HG03064 (cell line): ENCODE data around the gene RGS19.

Experiments used
- ATAC-seq: cut with Tn5 transposase; IDR thresholded peaks from one replicate; pipeline ENCODE4 v1.9.1; 2021; ENCODE audit warnings: low read depth; ENCODE audit not compliant: unreplicated experiment

RGS19 gene

DNA sequence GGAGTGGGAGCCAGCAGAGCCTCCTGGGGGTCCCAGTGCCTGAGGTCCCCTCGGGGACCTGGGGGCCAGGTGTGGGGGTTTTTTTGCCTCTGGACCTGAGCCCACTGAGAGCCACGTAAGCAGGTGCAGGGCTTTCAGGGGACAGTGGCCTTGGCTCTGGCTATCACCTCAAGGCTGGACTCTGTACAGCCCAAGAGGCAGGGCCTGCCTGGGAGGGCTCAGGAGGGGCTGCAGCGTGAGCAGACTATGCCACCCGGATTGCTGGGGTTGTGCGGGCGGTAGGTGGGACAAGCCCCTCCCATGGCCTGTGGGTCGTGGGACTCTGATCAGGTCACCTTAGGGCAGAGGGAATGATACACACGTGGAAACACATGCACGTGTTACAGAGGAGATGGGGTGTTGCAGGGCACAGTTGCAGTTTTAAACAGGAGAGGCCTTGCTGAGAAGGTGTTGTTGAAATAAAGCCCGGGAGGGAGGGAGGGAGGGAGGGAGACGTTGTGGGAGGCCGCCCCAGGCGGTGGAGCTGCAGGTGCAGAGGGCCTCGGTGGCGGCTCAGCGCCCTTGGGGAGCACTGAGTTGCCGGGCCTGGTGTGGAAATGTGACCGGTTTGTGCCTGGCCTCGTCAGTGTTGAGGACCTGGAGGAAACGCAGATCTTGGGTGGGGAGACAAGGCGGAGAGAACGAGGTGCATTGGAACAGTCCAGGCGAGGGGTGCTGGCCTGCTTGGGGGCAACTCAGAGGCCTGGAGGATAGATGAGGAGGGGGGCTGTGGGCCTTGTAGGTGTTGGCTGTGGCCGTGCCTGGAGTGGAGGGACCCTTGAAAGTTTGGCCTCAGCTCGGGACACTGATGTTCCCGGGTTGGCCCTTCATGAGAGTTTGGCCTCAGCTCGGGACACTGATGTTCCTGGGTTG is 14.0 kb downstream of the RGS19 start:
- ATAC-seq: no peak

GRCh38 chr20:64064145-64064698 is 15.1 kb downstream of the RGS19 start:
- ATAC-seq: no peak

GRCh38 chr20:64063389-64064144 is 15.8 kb downstream of the RGS19 start:
- ATAC-seq: peak; percentile 1

DNA sequence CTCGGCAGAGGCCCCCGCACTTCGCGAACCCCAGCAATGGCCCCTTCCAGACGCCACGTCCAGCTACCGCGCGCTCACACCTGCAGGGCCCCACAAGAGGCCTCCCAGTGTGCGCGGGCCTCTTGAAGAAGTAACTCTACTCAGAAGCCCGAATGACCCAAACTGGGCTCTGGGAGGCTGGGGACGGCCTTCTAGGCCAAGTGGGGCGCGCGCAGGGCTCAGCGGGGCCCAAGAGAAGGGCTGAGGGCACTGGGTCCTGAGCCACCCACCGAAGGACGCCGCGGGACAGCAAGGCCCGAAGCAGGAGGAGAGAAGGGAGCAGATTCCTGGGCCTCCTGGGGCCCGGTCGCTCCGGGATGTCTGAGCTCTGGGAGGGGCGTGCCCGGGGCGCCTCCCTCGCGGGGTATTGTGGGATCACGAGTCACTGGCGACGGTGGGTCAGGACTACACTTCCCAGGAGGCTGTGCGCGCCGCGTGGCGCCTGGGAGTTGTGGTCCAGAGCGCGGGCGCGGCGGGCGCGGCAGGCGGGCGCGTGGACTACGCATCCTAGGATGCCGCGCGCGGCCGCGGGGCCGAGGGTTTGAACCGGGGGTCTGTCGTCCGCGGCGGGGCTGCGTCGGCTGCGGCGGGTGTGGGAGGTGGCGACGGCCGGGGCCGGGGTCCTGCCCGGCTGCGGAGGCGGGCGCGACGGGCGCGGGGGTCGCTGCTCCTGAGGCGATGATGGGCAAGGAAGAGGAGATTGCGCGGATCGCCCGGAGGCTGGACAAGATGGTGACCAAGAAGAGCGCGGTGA is 16.5 kb downstream of the RGS19 start, which contains the start of gene TCEA2:
Gene TCEA2 (plus strand): TSS at position 603 of the 793 bp plus-strand sequence. CDS start 115 bp downstream, at position 718.
- ATAC-seq: peak; percentile 68

DNA sequence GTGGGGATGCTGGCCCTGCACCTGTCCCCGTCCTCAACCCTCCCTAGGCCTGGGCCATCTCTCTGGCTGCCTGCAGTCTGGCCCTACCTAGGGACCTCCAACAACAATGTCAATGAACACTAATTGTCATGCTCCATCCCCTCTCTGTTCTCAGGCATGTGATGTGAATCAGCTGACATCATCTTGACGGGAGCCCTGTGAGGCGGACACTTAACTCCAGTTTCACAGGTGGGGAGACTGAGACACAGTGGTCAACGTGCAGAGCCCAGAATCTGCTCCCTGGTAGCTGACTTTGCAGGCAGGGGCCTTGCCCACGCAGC is 17.1 kb downstream of the RGS19 start:
- no peak for ATAC-seq

DNA sequence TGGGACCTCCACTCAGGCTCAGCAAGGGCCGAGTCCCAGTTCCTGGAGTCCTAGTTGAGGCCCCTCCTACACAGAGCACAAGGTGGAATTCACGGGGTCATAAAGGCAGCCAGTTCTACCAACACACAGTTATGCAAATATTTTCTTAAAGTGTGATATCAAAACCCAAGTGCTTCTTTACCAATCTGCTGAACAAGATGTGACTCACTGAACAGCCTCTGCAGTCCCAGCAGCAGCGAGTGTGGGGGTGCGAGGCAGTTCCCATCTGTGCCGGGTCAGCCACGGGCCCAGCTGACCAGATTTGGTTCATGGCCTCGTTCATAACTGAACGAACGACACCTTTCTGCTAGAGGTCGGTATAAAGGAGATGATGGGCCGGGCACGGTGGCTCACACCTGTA is 20.8 kb downstream of the RGS19 start:
- no peak for ATAC-seq

DNA sequence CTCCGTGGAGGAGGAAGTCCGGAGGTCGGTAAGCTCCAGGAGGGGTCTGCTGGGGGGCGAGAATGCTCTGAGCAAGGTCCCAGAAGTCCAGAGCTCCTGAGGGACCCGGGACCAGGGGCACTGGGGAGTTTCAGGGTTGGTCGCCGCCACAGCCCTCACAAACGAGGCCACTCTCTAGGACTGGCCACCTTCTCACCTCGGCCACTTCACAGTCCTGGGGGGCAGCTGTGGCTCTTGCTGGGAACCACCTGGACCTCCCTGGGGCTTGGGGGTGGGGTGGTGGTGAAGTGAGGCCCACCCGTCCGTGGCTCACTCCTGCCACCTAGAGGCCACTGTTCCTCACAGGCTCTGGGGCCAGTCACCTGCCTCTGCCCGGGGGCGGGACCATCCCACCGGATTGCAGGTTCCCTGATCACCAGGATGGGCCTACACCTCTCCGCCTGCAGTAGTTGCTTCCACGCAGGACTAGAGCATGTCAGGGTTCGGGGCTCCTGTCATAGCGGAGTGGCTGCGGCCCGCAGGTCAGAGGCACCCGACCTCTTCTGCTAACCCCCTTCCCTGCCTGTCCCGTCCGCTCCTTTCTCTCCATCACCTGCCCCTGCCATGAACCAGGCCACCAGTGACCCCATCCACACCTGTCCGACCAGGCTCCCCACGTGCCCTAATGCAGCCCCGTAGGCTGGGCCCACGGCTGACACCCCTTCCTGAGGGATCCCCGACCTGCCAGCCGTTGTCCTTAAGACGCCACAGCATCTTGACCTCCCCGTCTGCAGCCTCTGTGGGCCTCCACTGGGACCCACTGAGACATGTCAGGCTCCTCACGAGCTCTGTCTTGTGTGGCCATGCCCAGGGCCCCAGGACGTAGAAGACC is 21.5 kb downstream of the RGS19 start:
- no peak for ATAC-seq

GRCh38 chr20:64056889-64057627 is 22.3 kb downstream of the RGS19 start:
- ATAC-seq: no peak

DNA sequence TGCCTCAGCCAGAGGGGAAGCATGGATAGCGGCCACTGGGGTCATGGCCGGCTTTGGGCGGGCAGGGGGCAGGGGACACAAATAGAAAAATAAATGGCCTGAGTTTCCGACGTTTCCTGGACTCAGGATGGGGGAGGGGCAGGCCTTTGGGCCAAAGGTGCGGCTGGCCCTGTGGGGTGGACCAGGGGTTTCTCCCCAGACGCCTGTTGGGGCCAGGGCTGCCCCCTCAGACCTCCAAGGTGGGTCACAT is 22.8 kb downstream of the RGS19 start:
- no peak for ATAC-seq

DNA sequence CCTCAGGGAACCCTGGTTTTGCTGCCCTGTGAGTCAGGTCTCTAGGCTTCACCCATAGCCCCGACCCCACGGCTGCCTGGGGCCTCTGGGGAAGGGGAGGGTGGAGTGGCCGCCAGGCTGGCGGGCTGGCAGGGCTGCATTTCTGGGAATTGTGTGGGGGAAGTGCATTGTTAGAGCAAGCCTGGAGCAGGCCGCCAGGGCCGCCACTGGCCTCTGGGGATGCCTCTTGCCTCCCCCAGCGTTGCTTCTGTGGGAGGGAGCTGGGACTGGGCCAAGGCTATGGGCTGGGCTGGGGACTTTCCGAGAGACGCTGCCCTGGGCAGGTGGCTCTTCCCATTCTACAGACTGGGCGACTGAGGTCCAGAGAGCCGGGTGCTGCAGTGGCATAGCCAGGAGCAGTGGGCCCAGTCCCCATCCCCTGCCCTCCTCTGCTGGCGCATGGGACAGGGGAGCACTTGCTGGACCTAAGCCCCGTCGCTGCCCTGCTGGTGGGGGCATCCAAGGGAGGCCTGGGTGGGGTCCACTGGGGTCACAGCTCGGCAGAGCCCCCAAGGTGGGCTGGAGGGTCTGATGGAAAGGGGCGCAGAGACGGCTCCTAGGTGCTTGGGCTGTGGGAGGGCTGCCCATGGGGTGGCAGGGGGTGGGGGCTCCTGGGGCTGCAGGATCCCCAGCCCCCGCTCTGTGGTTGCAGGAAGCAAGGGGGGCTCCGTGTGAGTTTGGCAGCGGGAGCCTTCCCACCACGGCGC is 23.3 kb downstream of the RGS19 start:
- ATAC-seq: no peak

GRCh38 chr20:64055396-64055892 is 23.9 kb downstream of the RGS19 start:
- no peak for ATAC-seq

GRCh38 chr20:64053841-64054661 is 25.3 kb downstream of the RGS19 start:
- no peak for ATAC-seq

DNA sequence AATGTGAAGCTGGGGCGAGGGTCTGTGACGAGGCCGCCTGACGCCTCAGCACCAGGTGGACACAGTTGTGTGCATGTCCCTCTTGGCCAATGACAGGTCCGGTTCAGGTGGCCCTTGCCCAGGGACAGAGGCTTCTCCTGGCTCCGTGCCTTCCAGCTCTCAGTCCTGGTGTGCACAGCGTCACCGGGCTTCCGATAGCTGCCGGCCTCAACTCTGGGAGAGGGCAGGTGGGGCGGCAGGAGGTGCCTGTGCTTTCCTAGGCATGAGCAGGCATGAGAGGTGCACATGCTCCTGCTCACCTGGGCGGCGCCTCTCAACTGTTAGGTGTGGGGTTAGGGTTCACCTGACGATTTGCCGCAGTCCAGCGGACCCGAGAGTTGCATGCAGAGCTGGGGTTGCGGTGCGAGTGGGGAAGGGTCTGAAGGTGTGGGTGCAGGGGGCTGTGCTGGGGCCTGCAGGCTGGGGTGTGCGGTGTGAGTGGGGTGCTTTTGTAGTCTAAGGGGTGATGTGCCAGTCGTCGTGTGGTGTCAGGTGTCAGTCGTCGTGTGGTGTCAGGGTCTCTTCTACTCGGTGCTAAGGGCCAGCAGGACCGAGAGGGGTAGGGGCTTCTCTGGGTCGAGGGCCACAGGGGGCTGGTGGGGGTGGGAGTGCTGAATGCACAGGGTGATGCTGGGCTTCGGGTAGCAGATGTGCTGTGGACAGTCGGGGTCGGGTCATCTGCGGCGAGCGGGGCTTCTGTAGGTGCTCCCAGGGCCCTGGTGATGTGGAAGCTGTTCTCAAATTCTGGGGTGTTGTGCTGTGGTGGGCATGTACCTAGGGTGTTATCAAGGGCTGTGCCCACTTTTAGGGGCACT is 26.1 kb downstream of the RGS19 start:
- no peak for ATAC-seq

DNA sequence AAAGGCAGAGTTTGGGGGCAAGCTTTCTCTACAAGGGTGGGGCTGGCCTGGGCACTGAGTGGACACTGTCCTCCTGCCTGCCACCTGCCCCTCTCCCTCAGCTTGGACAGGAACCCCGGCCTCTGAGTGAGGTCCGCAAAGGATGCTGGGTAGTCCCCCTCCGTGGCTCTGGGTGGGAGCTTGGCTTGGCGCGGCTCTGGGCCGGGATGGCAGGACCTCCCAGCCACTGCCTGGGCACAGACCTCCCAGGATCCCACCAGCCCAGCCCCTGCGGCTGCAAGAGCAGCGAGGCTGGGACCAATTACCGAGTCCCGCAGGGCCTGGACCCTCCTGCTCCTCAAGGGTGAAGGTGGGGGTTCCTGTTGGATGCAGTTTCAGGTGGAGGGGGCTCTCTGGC is 27.0 kb downstream of the RGS19 start:
- no peak for ATAC-seq

GRCh38 chr20:64051561-64052325 is 27.6 kb downstream of the RGS19 start:
- no peak for ATAC-seq

- no peak for ATAC-seq
Observed at GRCh38 chr20:64051033-64051452, 28.3 kb downstream of the RGS19 start.
